GM19239 (cell line): ENCODE results near the gene MRPL10.

Source experiments
- DNase-seq: peaks from one replicate; pipeline ENCODE4 v3.0.0; 2011; ENCODE audit warnings: low spot score; ENCODE audit not compliant: insufficient read length
- FAIRE-seq: peaks from 2 replicates; lab custom pipeline; 2011; peaks lifted over from hg19 to GRCh38; lab: Jason Lieb, UNC

The MRPL10 gene

GRCh38 chr17:47818002-47818695 is 13.2 kb downstream of the MRPL10 start:
- DNase-seq (no peak), FAIRE-seq (no peak)

GRCh38 chr17:47816947-47817346 is 14.4 kb downstream of the MRPL10 start:
- DNase-seq (no peak), FAIRE-seq (no peak)

- no peak for DNase-seq
- no peak for FAIRE-seq
Observed at GRCh38 chr17:47816111-47816735, 15.1 kb downstream of the MRPL10 start.

- FAIRE-seq: no peak
- DNase-seq: no peak
Observed at GRCh38 chr17:47815106-47815918, 16.0 kb downstream of the MRPL10 start.

GRCh38 chr17:47813512-47814031 is 17.8 kb downstream of the MRPL10 start:
- DNase-seq: no peak
- FAIRE-seq: no peak

GRCh38 chr17:47813077-47813476 is 18.3 kb downstream of the MRPL10 start:
- FAIRE-seq (no peak), DNase-seq (no peak)

GRCh38 chr17:47812146-47812920 is 19.0 kb downstream of the MRPL10 start:
- DNase-seq: no peak
- no peak for FAIRE-seq

- FAIRE-seq (no peak), DNase-seq (no peak)
Observed at GRCh38 chr17:47811709-47812108, 19.6 kb downstream of the MRPL10 start.

GRCh38 chr17:47810901-47811635 is 20.3 kb downstream of the MRPL10 start:
- FAIRE-seq (no peak), DNase-seq (no peak)

GRCh38 chr17:47810200-47810821 is 21.0 kb downstream of the MRPL10 start:
- DNase-seq (no peak), FAIRE-seq (no peak)

GRCh38 chr17:47808830-47809480 is 22.4 kb downstream of the MRPL10 start:
- no peak for DNase-seq
- no peak for FAIRE-seq

GRCh38 chr17:47808036-47808829 is 23.1 kb downstream of the MRPL10 start:
- DNase-seq (no peak), FAIRE-seq (no peak)

- FAIRE-seq: no peak
- no peak for DNase-seq
Observed at GRCh38 chr17:47807421-47807820, 23.9 kb downstream of the MRPL10 start.

GRCh38 chr17:47806913-47807255 is 24.5 kb downstream of the MRPL10 start:
- DNase-seq (no peak), FAIRE-seq (no peak)

- no peak for DNase-seq
- FAIRE-seq: no peak
Observed at GRCh38 chr17:47806026-47806912, 25.1 kb downstream of the MRPL10 start.

- DNase-seq (no peak), FAIRE-seq (no peak)
Observed at GRCh38 chr17:47804461-47804860, 26.9 kb downstream of the MRPL10 start.

- DNase-seq (no peak), FAIRE-seq (peak; percentile 23)
Observed at GRCh38 chr17:47803751-47804150, 27.6 kb downstream of the MRPL10 start.
